ENCODE results near the gene MLLT6.

DNA sequence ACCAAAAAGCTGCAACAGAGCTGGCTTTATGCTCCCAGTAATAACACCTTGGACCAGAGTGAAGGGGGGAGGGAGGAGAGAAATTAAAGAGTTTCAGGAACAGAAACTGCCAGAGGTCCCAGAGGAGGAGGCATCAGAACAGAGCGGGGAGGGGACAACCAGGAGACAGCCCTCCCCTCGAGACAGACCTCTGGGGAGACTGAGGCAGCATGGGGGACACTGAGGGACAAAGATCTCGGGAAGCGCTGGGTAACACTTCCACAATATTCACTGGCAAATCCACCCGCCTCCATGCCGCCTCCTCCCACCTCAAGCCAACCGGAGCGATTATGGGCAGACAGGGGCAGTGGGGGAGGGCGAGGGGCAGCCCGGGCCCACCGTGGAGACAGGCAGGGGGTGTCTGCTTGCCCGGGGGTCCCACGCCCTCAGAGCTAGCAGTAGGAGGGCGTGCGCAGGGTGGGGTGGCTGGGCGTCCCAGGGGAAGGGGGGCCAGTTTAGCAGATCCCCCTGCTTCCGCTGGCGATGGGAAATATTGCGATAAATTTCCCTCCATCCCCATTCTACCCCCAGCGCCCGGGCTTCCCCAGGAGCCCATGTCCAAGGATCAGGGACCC, 41.9 kb downstream of the MLLT6 start:
- TF ChIP-seq, protein P1, sequence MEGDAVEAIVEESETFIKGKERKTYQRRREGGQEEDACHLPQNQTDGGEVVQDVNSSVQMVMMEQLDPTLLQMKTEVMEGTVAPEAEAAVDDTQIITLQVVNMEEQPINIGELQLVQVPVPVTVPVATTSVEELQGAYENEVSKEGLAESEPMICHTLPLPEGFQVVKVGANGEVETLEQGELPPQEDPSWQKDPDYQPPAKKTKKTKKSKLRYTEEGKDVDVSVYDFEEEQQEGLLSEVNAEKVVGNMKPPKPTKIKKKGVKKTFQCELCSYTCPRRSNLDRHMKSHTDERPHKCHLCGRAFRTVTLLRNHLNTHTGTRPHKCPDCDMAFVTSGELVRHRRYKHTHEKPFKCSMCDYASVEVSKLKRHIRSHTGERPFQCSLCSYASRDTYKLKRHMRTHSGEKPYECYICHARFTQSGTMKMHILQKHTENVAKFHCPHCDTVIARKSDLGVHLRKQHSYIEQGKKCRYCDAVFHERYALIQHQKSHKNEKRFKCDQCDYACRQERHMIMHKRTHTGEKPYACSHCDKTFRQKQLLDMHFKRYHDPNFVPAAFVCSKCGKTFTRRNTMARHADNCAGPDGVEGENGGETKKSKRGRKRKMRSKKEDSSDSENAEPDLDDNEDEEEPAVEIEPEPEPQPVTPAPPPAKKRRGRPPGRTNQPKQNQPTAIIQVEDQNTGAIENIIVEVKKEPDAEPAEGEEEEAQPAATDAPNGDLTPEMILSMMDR (IDR thresholded peaks at IDR 0.05; ENCODE audit: low read depth, low read length) = no peak
- TF ChIP-seq EZH2phosphoT487 (IDR thresholded peaks at IDR 0.05; ENCODE audit: low read depth) = no peak

Measured in OCI-LY3 (cell line).